ENCODE results near the gene PFKL.
"Not testable (repeated sequence)": the region's sequence is repeated elsewhere in the genome, so short reads cannot be mapped to it uniquely, and the experiment has no call there.

The PFKL gene

DNA sequence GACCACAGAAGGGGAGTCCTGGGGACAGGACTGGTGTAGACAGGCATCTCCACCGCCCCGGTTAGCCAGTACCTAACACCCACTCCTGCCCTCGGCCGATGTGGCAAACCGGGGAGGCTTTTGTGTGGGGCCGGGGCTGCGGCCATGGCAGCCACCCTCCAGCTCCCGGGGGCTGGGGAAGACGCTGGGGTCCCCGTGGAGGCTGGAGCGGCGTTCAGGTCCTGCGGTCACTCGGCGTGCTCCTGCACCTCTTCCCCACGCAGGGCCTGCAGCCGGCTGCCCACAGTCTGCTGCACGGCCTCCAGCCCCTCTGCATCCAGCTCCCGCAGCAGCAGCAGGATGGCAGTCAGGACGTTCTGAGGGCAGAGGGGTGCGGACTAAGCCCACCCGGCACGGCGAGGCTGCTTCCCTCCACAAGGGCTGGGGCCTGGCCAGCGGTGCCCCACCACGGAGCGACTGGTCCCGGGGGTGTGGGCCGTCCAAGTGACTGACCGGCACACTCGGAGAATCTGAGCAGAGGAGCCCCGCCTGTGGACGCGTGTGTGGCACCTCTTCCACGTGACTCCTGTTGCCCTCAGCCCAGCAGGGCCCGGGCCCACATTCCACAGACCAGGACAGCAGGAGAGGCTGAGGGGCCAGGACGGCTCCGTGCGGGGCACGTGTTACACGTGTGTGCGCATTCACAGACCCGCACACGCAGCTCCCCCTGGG is 30.3 kb downstream of the PFKL start:
- DNase-seq: no peak

DNA sequence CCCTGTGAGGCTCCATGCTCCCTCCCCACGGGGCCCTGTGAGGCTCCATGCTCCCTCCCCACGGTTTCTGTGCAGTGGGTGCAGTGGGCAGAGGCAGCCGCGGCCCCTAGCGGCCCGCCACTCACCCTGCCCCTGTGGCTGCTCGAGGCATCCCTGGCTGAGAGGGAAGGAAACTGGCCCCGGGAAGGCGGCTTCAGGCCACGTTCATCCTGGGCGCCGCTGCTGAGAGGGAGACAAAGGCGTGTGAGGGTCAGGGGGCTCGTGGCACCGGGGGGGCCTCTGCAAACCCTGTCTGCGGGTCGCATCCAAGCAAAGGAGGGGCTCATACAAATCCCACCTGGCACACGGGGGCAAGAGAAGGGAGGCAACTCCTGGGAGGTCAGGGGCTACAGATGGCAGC is 30.8 kb downstream of the PFKL start:
- DNase-seq: no peak

DNA sequence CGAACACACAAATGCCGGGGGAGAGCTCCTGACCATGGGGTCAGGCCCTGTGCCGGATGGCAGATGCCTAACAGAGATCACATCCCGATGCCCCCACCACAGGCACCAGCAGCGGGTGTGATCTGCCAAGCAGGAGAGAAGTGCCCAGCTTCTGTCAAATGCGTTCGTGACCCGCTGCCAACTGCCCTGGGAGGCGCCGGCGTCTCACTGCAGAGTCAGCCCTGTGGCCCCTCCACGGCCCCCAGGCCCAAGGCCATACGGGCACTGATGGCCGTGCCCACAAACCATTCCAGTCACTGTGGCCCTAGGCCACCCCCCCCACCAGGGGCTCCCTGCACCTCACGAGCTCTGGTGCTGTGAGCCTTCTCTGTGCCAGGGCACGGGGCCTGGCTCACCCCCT is 31.4 kb downstream of the PFKL start:
- DNase-seq: no peak

GRCh38 chr21:44331650-44332307 is 31.9 kb downstream of the PFKL start:
- no peak for DNase-seq

- no peak for DNase-seq
Observed at GRCh38 chr21:44332383-44332782, 32.5 kb downstream of the PFKL start.

- no peak for DNase-seq
Observed at GRCh38 chr21:44332965-44333364, 33.1 kb downstream of the PFKL start.

DNA sequence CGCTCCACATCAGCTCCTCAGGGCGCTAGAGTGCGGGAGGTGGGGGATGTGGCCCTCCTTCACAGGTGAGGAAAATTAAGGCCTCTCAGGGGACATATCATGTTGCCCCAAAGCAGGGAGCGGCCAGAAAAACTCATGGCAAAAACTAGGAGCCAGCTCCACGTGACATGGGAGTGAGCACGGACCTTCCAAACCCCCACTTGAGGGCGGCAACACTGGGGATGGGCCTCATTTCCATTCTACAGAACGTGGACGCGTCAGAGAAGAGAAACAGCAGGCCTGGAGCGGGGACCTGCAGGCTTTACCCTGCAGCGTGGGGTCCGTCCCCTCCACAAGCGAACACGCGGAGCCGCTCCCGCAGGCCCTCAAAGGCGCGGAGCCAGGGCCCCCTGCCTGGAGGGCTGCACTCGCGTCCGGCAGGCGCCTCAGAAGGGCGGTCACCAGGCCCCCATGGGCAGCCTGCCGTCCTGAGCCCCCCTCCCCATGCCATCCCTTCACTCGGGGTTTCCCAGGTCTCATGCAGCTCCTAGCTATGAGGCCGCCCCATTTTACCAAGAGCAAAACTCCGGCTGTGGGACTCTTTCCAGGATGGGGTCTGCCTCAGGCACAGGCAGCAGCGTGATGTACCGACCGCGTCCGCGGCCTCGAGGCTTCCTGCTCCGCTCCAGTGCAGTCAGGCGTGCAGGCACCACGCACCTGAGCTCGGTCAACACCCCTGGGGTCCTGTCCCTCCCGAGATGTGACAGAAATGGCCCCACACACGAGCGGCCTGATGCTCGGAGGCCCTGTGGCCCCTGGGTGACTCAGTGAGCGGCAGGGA is 33.9 kb downstream of the PFKL start:
- DNase-seq: no peak

- DNase-seq: no peak
Observed at GRCh38 chr21:44334329-44335030, 34.6 kb downstream of the PFKL start.

GRCh38 chr21:44335266-44336059 is 35.6 kb downstream of the PFKL start:
- DNase-seq: no peak

- DNase-seq: no peak
Observed at GRCh38 chr21:44337449-44337848, 37.6 kb downstream of the PFKL start.

DNA sequence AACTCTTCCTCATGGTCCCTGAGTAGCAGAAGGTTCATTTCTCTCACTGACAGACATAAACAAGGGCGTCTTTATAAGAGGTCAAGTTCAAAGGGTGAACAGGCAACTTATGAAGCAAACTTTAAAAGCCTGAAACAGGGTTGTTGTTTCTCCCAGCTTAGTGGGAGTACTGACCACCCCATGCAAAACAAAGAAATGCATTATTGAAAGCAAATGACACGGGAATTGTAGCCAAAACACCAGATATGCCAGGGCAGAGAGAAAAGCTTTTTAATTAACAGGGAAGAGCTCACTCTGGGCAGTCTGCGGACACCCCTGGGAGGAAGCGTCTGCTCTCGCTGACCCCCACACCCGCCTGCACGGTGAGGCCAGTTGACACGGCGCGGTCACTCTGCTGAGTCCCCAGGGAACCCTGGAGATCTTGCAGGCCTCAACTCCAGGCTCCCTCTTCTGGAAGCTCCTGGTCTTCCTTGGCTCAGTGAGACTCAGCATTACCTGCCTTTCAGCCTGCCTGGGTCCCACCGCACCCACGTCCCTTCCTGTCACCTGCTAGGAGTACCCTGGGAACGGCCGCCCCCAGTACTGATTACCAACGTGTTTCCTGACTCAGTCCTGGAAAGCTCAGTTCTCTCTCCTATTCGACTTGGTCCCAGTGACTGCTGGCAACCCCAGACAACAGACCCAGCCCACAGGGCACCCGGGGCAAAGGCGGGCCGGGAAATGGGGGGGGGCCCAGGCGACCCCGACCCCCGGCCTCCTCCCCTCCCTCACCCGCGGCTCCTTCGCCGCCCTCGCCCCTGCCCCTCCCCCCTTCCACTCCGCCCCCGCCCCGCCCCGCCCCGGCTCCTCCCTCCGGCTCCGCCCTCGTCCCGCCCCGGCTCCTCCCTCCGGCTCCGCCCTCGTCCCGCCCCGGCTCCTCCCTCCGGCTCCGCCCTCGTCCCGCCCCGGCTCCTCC is 38.4 kb downstream of the PFKL start:
- peak; percentile 39 for DNase-seq

DNA sequence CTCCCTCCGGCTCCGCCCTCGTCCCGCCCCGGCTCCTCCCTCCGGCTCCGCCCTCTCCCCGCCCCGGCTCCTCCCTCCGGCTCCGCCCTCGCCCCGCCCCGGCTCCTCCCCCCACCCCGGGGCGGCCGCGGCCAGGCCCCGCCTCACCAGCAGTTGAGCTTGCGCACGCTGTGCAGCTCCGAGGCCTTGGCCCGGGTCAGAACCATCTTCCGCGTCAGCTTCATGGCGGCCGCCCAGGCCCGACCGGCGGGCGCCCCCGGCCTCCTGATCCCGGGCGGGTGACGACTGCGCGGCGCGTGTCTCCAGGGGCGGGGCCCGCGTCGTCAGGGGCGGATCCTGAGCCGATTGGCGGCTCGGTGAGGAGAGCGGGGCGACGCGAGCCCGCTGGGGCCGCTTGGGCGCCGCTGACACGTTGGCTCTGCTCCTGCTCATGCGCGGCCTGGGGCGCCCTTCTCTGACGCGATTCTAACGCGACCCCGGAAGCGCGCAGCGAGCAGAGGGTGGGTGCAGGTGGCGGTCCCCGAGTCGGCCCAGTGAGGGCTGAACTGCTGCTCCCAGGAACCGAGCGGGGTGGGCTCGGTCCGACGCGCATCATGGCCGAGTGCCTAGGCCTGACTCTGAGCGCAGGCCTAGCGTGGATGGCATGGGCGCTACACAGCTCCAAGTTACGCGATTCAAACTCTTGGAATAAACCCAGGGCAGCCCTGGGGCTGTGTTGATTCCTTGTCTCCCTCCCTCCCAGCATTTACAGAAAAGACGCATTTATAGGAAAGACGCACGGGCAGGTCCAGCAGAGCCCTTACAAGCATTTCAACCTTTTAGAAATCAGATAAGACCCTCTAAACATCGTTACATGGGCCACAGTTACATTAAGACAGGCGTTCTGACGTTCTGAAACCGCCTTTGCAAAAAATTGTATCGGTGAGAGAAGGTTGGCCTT is 39.4 kb downstream of the PFKL start, which contains the start of gene CFAP410:
Gene CFAP410 (minus strand): TSS at position 420 of the 940 bp plus-strand sequence. CDS start 196 bp downstream, at position 224.
- peak; percentile 98 for DNase-seq

DNA sequence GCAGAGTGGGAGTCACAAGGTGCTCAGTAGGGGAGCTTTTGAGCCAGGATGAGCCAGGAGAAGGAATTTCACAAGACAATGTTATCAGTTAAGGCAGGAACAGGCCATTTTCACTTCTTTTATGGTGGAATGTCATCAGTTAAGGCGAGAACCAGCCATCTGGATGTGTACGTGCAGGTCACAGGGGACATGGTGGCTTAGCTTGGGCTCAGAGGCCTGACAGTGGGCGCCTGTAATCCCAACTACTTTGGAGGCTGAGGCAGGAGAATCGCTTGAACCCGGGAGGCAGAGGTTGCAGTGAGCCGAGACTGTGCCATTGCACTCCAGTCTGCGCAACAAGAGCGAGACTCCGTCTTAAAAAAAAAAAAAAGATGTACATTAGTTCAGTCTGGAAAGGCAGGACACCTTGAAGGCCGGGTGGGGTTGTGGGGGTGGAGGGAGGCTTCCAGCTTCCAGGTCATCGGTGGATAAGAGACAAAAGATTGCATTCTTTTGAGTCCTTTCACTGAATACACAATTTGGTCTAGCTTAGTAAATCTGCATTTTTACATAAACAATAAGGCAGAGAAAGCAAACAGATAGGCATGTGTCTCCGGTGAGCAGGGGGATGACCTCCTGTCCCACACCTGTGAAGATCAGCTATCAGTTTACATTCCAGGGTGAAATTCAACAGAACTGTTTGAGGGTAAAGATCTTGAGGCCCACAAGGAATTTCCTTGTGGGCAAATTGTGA is 42.0 kb downstream of the PFKL start:
- not testable (repeated sequence) for DNase-seq

- DNase-seq: not testable (repeated sequence)
Observed at GRCh38 chr21:44342981-44343380, 43.1 kb downstream of the PFKL start.

GRCh38 chr21:44344541-44345183 is 44.8 kb downstream of the PFKL start:
- DNase-seq: no peak

- DNase-seq: no peak
Observed at GRCh38 chr21:44345495-44345894, 45.6 kb downstream of the PFKL start.

DNA sequence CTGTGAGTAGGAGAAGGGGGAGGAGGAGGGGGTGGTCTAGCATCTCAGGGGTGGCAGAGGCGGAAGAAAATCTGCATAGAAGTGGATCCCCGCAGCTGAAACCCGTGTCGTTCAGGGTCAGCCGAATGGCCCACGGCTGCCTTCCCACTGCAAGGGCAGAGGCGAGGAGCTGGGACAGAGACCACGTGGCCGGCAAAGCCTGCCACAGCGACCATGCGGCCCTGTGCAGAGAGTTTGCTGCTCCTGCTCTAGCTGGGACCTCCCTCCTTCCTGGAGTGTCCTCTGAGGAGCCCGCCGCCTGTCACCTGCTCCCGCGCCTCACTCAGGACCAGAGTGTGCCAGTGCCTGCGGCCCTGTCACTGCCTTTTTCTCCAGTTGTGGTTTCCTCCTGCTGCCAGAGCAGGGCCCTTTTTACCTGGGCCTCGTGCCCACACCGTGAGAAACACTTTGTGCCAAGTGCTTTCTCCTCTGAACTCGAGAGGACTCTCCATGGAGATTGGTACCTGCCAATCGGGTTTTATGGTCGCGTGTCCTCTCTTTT is 48.1 kb downstream of the PFKL start:
- peak; percentile 59 for DNase-seq

DNA sequence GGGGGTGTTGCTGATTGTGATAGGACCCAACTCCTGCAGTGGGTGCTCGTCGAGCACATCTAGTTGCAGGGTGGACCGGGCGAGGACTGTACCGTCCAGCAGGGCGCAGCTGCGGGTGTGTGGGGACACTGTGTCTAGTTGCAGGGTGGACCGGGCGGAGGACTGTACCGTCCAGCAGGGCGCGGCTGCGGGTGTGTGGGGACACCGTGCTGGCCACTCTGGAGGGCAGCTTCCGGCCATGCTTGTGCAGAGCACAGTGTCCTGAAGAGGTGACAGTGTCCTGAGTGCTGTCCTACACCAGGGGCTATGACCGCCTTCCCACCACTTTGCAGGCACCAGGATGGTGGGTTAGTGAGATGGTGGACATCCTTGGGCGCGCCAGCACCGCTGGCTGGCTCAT is 49.0 kb downstream of the PFKL start:
- no peak for DNase-seq

Measured in RPMI8226 (cell line).